Thymus (tissue), 11 donors: ENCODE results near the gene SON. TPM values are rescaled to one million over a fixed set of nuclear protein-coding genes. Genes with fewer than 3 reads are reported as not detected.
"Not testable (repeated sequence)": the region's sequence is repeated elsewhere in the genome, so short reads cannot be mapped to it uniquely, and the experiment has no call there.

Experiments used
- DNase-seq, 9 donors: peaks; one replicate each; pipeline ENCODE4 v3.0.0-alpha.2; 2013; ENCODE audit warnings: low spot score in 9 of 9, low read depth in 6 of 9, missing footprints in 1 of 9
- H3K27ac ChIP-seq, 2 donors: one replicate each; pipeline ENCODE4 v1.5.1; 2013; ENCODE audit warnings: control low read depth in 1 of 2, low read depth in 1 of 2, low read length in 1 of 2, mild to moderate bottlenecking in 1 of 2, moderate library complexity in 1 of 2
- H3K27me3 ChIP-seq, 2 donors: one replicate each; pipeline ENCODE4 v1.5.1; 2013; ENCODE audit warnings: low read length in 1 of 2; ENCODE audit not compliant: control insufficient read depth in 2 of 2, insufficient read depth in 1 of 2
- H3K36me3 ChIP-seq, 2 donors: one replicate each; pipeline ENCODE4 v1.5.1; 2013; ENCODE audit warnings: low read length in 1 of 2, mild to moderate bottlenecking in 1 of 2, moderate library complexity in 1 of 2; ENCODE audit not compliant: control insufficient read depth in 2 of 2, insufficient read depth in 2 of 2
- H3K4me1 ChIP-seq, 2 donors: one replicate each; pipeline ENCODE4 v1.5.1; 2013; ENCODE audit warnings: low read length in 2 of 2; ENCODE audit not compliant: control insufficient read depth in 2 of 2, insufficient read depth in 2 of 2
- H3K4me3 ChIP-seq, 2 donors: one replicate each; pipeline ENCODE4 v1.5.1; 2013; ENCODE audit warnings: low read length in 2 of 2, control low read depth in 1 of 2, mild to moderate bottlenecking in 1 of 2
- H3K9me3 ChIP-seq, 2 donors: one replicate each; pipeline ENCODE4 v1.5.1; 2013; ENCODE audit warnings: low read length in 1 of 2, mild to moderate bottlenecking in 1 of 2; ENCODE audit not compliant: control insufficient read depth in 2 of 2, insufficient read depth in 1 of 2
- WGBS: extraction: QIAGEN DNeasy Blood & Tissue Kit; methylation state at CpG from one replicate; pipeline ENCODE4 v1.1.7; 2013; 5-methylcytosine and 5-hydroxymethylcytosine counted together
- polyA plus RNA-seq: library from polyadenylated mRNA; stranded (reverse); fragments of 200-250 nt; gene quantifications from one replicate; pipeline ENCODE4 v1.2.3, GENCODE V29; 2013
- total RNA-seq: library from RNA; stranded (reverse); fragments of 120-200 nt; gene quantifications from one replicate; pipeline ENCODE4 v1.2.4, GENCODE V29; 2013
- donor health status: healthy.

Gene SON
- total and polyA plus RNA-seq, 2 donors = 100 to 265 TPM

- peaks cover 9 to 37% of the 10 kb centered on the region in 2 donors for H3K36me3 ChIP-seq
- not testable (repeated sequence) for H3K4me3 ChIP-seq, H3K27ac ChIP-seq, H3K27me3 ChIP-seq, DNase-seq, H3K9me3 ChIP-seq, H3K4me1 ChIP-seq
- 92% methylated on average over 11 of the region's 11 CpGs for WGBS
Measured at GRCh38 chr21:33617565-33617964, 74.7 kb downstream of the SON start.

- Histone ChIP-seq H3K27me3 (no peaks in the 10 kb centered on the region), H3K36me3 (peaks cover 5 to 34% of the 10 kb centered on the region in 2 donors), H3K4me3 (no peak overlapping the region), H3K27ac (no peak overlapping the region), H3K9me3 (no peaks in the 10 kb centered on the region), H3K4me1 (no peaks in the 10 kb centered on the region)
- no peak for DNase-seq
- WGBS = 97% methylated on average over 2 of the region's 2 CpGs
Measured at GRCh38 chr21:33618407-33618806, 75.6 kb downstream of the SON start.

GRCh38 chr21:33619726-33620125, 76.9 kb downstream of the SON start:
- DNase-seq = no peak
- no peak overlapping the region for H3K4me3 ChIP-seq
- no peaks in the 10 kb centered on the region for H3K4me1 ChIP-seq
- whole genome bisulfite sequencing = 97% methylated on average over 4 of the region's 4 CpGs
- no peak overlapping the region for H3K27ac ChIP-seq
- no peaks in the 10 kb centered on the region for H3K27me3 ChIP-seq
- H3K36me3 ChIP-seq = peaks cover 3 to 34% of the 10 kb centered on the region in 2 donors
- H3K9me3 ChIP-seq = no peaks in the 10 kb centered on the region

GRCh38 chr21:33622253-33622652, 79.4 kb downstream of the SON start:
- Histone ChIP-seq H3K27me3 (no peaks in the 10 kb centered on the region), H3K4me1 (no peaks in the 10 kb centered on the region), H3K36me3 (peaks cover 3 to 29% of the 10 kb centered on the region in 2 donors)

GRCh38 chr21:33626151-33626550, 83.3 kb downstream of the SON start:
- H3K36me3 ChIP-seq = peaks cover 3 to 35% of the 10 kb centered on the region in 2 donors
- not testable (repeated sequence) for H3K9me3 ChIP-seq, H3K4me3 ChIP-seq, DNase-seq, H3K27ac ChIP-seq, H3K4me1 ChIP-seq, H3K27me3 ChIP-seq
- 97% methylated on average over 7 of the region's 7 CpGs for WGBS

More at GRCh38 chr21:33622253-33622652, 79.4 kb downstream of the SON start:
- Histone ChIP-seq H3K27ac (no peak overlapping the region), H3K9me3 (no peaks in the 10 kb centered on the region), H3K4me3 (no peak overlapping the region)
- no peak for DNase-seq

Other genes with a start within 250 kb of the SON start
- 17.2 TPM for gene IFNAR1, start 218.1 kb upstream of the SON start, total RNA-seq
- gene IFNAR1, start 218.1 kb upstream of the SON start, polyA plus RNA-seq = 18.2 TPM
- gene IFNGR2, start 139.6 kb upstream of the SON start, total RNA-seq = 50.7 TPM
- gene IFNGR2, start 139.6 kb upstream of the SON start, polyA plus RNA-seq = 111 TPM
- 14.3 TPM for gene TMEM50B, start 63.1 kb upstream of the SON start, total RNA-seq
- gene TMEM50B, start 63.1 kb upstream of the SON start, polyA plus RNA-seq = 99.1 TPM
- 1.2 TPM for gene DNAJC28, start 51.3 kb upstream of the SON start, total RNA-seq
- gene DNAJC28, start 51.3 kb upstream of the SON start, polyA plus RNA-seq = 3.9 TPM
- gene GART, start 921 bp upstream of the SON start, total RNA-seq = 58.5 TPM
- 29.5 TPM for gene GART, start 921 bp upstream of the SON start, polyA plus RNA-seq
- gene DONSON, start 45.6 kb downstream of the SON start, total RNA-seq = 18.3 TPM
- gene DONSON, start 45.6 kb downstream of the SON start, polyA plus RNA-seq = 37.6 TPM
- gene CRYZL1, start 98.7 kb downstream of the SON start, total RNA-seq = 18.4 TPM
- gene CRYZL1, start 98.7 kb downstream of the SON start, polyA plus RNA-seq = 42.4 TPM
- 7.4 TPM for gene ITSN1, start 99.5 kb downstream of the SON start, total RNA-seq
- 7.2 TPM for gene ITSN1, start 99.5 kb downstream of the SON start, polyA plus RNA-seq